Measurements from ENCODE around the gene IKZF3. TPM values are rescaled to one million over a fixed set of nuclear protein-coding genes. Genes with fewer than 3 reads are reported as not detected.
"Not testable (repeated sequence)": the region's sequence is repeated elsewhere in the genome, so short reads cannot be mapped to it uniquely, and the experiment has no call there.

IKZF3 gene
- polyA plus RNA-seq, 1 donor (not counting 4 experiments of a cell fraction or from before 2014, with no cell fraction given) = not detected

GRCh38 chr17:39861235-39861634, 2.9 kb downstream of the IKZF3 start:
- Histone ChIP-seq H3K9me1 (ENCODE audit: control insufficient read depth, extremely low read depth, insufficient read depth, low read length) (no peaks in the 10 kb centered on the region), H3K9ac (ENCODE audit: control insufficient read depth, extremely low read depth, insufficient read depth, low read length) (no peak overlapping the region), H3K36me3 (ENCODE audit: control insufficient read depth in 2 of 2, extremely low read depth in 1 of 2, insufficient read depth in 2 of 2, low read length in 2 of 2) (no peaks in the 10 kb centered on the region), H3K79me2 (ENCODE audit: control insufficient read depth, insufficient read depth, low read length) (no peaks in the 10 kb centered on the region), H3K27ac (ENCODE audit: control insufficient read depth, insufficient read depth, low read length) (no peak overlapping the region), H3K4me3 (ENCODE audit: control insufficient read depth in 2 of 3, extremely low read depth in 1 of 3, insufficient read depth in 2 of 3, low read depth in 1 of 3, low read length in 3 of 3) (no peak overlapping the region), H2AFZ (ENCODE audit: control insufficient read depth, low read length) (no peak overlapping the region), H3K9me3 (ENCODE audit: control insufficient read depth, low read depth, low read length) (no peaks in the 10 kb centered on the region), H3K4me2 (ENCODE audit: control insufficient read depth, extremely low read depth, insufficient read depth, low read depth, low read length) (no peak overlapping the region), H4K20me1 (ENCODE audit: control insufficient read depth, extremely low read depth, insufficient read depth, low read length) (no peaks in the 10 kb centered on the region), H3K27me3 (ENCODE audit: control insufficient read depth, extremely low read depth, insufficient read depth, low read length) (peaks cover 40% of the 10 kb centered on the region), H3K4me1 (ENCODE audit: control insufficient read depth, extremely low read depth, insufficient read depth, low read length) (no peaks in the 10 kb centered on the region)
- dilution Hi-C loops (cut with MboI; ENCODE audit: extremely low pct_ligation_motif_present, low sequenced_read_pairs) = no loop called here
- no peak for DNase-seq (ENCODE audit: low read depth, low spot score)
- no peak for FAIRE-seq
- no peak for TF ChIP-seq EZH2 (IDR thresholded peaks at IDR 0.05; ENCODE audit: low read length)
- no peak for TF ChIP-seq CTCF (optimal IDR thresholded peaks at IDR 0.05 in 1 of 3, IDR thresholded peaks at IDR 0.05 in 1 of 3, conservative IDR thresholded peaks at IDR 0.05 in 1 of 3; ENCODE audit: extremely low read depth in 1 of 3, insufficient read depth in 2 of 3, low read length in 3 of 3)

- dilution Hi-C loops (cut with MboI; ENCODE audit: extremely low pct_ligation_motif_present, low sequenced_read_pairs); FAIRE-seq: not testable (repeated sequence)
Observed at GRCh38 chr17:39855911-39856649, 8.0 kb downstream of the IKZF3 start.

GRCh38 chr17:39854909-39855308, 9.2 kb downstream of the IKZF3 start:
- H4K20me1 ChIP-seq (ENCODE audit: control insufficient read depth, extremely low read depth, insufficient read depth, low read length) = no peaks in the 10 kb centered on the region
- TF ChIP-seq CTCF (optimal IDR thresholded peaks at IDR 0.05 in 1 of 3, IDR thresholded peaks at IDR 0.05 in 1 of 3, conservative IDR thresholded peaks at IDR 0.05 in 1 of 3; ENCODE audit: extremely low read depth in 1 of 3, insufficient read depth in 2 of 3, low read length in 3 of 3) (no peak), EZH2 (IDR thresholded peaks at IDR 0.05; ENCODE audit: low read length) (no peak)
- H3K79me2 ChIP-seq (ENCODE audit: control insufficient read depth, insufficient read depth, low read length) = no peaks in the 10 kb centered on the region
- H3K27me3 ChIP-seq (ENCODE audit: control insufficient read depth, extremely low read depth, insufficient read depth, low read length) = peaks cover 18% of the 10 kb centered on the region
- H3K4me3 ChIP-seq (ENCODE audit: control insufficient read depth in 2 of 3, extremely low read depth in 1 of 3, insufficient read depth in 2 of 3, low read depth in 1 of 3, low read length in 3 of 3) = no peak overlapping the region
- no peak for FAIRE-seq
- no peak overlapping the region for H3K9ac ChIP-seq (ENCODE audit: control insufficient read depth, extremely low read depth, insufficient read depth, low read length)
- H3K9me1 ChIP-seq (ENCODE audit: control insufficient read depth, extremely low read depth, insufficient read depth, low read length) = no peaks in the 10 kb centered on the region
- H3K27ac ChIP-seq (ENCODE audit: control insufficient read depth, insufficient read depth, low read length) = no peak overlapping the region
- no peak for DNase-seq (ENCODE audit: low read depth, low spot score)
- dilution Hi-C loops (cut with MboI; ENCODE audit: extremely low pct_ligation_motif_present, low sequenced_read_pairs) = no loop called here
- H3K36me3 ChIP-seq (ENCODE audit: control insufficient read depth in 2 of 2, extremely low read depth in 1 of 2, insufficient read depth in 2 of 2, low read length in 2 of 2) = no peaks in the 10 kb centered on the region
- H3K4me1 ChIP-seq (ENCODE audit: control insufficient read depth, extremely low read depth, insufficient read depth, low read length) = no peaks in the 10 kb centered on the region
- no peaks in the 10 kb centered on the region for H3K9me3 ChIP-seq (ENCODE audit: control insufficient read depth, low read depth, low read length)
- no peak overlapping the region for H2AFZ ChIP-seq (ENCODE audit: control insufficient read depth, low read length)
- H3K4me2 ChIP-seq (ENCODE audit: control insufficient read depth, extremely low read depth, insufficient read depth, low read depth, low read length) = no peak overlapping the region

More at GRCh38 chr17:39855911-39856649, 8.0 kb downstream of the IKZF3 start:
- H2AFZ ChIP-seq (ENCODE audit: control insufficient read depth, low read length); H3K9me1 ChIP-seq (ENCODE audit: control insufficient read depth, extremely low read depth, insufficient read depth, low read length); H3K36me3 ChIP-seq (ENCODE audit: control insufficient read depth in 2 of 2, extremely low read depth in 1 of 2, insufficient read depth in 2 of 2, low read length in 2 of 2); H3K4me3 ChIP-seq (ENCODE audit: control insufficient read depth in 2 of 3, extremely low read depth in 1 of 3, insufficient read depth in 2 of 3, low read depth in 1 of 3, low read length in 3 of 3); H4K20me1 ChIP-seq (ENCODE audit: control insufficient read depth, extremely low read depth, insufficient read depth, low read length); DNase-seq (ENCODE audit: low read depth, low spot score); H3K4me2 ChIP-seq (ENCODE audit: control insufficient read depth, extremely low read depth, insufficient read depth, low read depth, low read length); H3K27ac ChIP-seq (ENCODE audit: control insufficient read depth, insufficient read depth, low read length); H3K4me1 ChIP-seq (ENCODE audit: control insufficient read depth, extremely low read depth, insufficient read depth, low read length); H3K9me3 ChIP-seq (ENCODE audit: control insufficient read depth, low read depth, low read length); H3K79me2 ChIP-seq (ENCODE audit: control insufficient read depth, insufficient read depth, low read length); H3K9ac ChIP-seq (ENCODE audit: control insufficient read depth, extremely low read depth, insufficient read depth, low read length): not testable (repeated sequence)
- H3K27me3 ChIP-seq (ENCODE audit: control insufficient read depth, extremely low read depth, insufficient read depth, low read length) = peaks cover 19% of the 10 kb centered on the region

Data from keratinocyte (primary cell).